ENCODE measurements around the gene VPS35L.
"Not testable (repeated sequence)": the region's sequence is repeated elsewhere in the genome, so short reads cannot be mapped to it uniquely, and the experiment has no call there.

Gene VPS35L

DNA sequence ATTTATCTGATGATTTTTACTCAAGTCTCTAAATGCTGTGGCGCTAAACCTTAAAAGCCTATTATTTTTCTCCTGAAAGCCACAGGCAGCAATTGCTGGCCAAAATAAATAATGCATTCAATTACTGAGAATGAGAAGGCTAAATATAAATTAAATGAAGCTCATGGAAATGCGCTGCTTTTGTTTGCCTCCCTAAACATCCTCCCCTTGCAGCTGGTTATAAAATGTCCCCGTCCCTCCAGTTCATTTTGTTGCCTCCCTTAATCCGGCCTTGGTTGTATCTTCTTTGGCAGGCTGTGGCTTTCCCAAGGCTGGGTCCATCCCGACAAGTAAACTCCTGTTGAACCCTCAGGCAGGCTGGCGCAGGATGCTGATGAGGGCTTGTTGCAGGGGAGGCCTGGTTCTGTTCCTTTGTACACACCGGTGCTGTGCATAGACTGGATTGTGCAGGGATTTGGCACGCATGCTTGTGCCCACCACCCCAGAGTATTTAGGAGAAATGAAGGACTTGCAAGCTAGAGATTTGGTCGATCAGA is 99.8 kb downstream of the VPS35L start:
- no peak for DNase-seq

DNA sequence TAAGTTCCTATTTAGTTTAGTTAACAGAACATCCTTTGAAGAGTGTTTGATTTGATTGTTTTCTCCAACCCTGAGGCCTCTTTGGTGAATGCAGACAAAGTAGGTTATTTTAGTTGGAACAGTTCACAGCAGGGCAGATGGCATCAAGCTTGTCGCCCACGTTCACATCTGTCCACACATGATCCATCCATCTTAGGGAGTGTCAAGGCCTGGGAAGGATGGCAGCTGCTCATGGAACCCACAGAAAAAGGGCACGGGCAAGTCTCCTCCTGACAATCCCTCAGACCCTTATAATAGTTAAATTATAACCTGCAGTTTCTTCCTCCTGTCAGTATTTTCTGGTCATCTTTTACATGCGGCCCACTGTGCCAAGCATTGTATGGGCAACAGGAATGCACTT is 102.3 kb downstream of the VPS35L start:
- no peak for DNase-seq

DNA sequence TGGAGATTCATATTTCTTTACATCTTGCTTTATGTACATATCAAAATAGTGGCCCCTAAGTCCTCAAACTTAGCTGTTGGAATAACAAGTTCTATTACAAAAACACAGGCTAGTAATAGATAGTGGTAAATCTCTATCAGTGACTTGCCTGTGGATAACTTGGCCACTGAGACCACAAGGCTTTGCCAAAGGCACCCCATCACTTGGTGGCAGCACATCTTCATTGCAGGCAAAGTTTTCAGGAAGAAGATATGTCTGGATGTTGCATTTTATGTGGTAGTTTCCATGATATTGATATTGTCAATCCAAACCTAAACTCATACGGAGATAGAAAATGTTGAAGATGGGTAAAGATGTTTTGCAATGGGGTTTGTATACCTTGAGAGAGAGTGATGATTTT is 104.1 kb downstream of the VPS35L start:
- DNase-seq, result no peak

DNA sequence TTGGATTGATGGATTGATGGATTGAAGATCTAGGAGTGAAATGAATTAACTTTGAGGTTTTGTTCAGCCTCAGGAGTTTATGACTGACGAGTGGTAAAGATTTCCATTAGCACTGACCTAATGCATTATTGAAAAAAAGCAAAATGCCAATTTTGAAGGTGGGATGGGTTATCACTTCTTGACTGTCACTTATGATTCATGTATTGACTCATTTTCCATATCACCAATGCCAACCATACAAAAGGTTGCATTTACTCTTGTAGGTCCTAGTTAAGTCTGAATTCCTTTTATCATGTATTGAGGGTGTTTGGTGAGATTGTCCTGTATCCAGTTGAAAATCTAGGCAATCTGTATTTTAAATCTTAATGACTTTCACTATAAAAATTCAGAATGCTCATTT is 104.9 kb downstream of the VPS35L start:
- no peak for DNase-seq

DNA sequence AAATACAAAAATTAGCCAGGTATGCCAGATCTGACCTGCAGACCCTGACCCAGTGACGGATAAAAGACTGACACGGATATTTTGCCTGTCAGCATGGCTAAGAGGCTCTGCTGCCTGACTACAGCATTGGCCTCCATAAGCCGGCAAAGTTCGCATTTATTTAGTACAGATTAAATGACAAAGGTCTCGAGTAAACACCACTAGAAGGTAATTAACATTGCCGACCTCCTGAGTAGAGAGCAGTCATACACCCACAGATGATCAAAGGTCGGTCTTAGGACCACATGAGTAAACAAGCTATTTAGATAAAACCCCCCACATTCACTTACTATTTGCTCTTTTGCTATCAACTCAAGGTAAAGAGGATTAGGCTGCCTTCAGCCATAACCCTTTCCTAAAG is 106.8 kb downstream of the VPS35L start:
- no peak for DNase-seq

DNA sequence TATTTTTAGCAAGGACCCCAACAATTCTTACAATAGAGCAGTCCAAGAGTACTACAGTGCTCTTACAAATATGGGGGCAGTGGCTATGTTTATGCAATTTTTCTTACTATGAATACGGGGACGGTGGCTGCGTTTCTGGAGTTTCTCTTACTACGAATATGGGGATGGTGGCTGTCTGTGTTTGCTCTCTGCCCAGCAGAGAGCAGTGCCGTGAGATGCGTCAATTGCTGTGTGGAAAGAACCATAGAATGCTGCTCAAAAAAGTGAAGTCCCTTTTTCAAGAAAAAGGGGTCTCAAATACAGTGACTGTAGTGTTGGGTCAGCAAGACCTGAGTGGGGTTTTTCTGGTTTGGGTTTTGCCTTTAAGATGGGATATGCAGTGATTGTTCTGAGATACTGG is 108.7 kb downstream of the VPS35L start:
- no peak for DNase-seq

DNA sequence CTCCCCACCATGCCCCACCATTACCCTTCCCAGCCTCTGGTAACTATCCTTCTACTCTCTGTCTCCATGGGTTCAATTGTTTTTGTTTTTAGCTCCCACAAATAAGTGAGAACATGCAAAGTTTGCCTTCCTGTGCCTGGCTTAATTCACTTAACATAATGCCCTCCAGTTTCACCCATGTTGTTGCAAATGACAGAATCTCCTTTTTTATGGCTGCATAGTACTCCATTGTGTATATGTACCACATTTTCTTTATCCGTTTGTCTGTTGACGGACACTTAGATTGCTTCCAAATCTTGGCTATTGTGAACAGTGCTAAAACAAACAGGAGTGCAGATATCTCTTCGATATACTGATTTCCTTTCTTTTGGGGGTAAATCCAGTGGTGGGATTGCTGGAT is 109.8 kb downstream of the VPS35L start:
- not testable (repeated sequence) for DNase-seq

DNA sequence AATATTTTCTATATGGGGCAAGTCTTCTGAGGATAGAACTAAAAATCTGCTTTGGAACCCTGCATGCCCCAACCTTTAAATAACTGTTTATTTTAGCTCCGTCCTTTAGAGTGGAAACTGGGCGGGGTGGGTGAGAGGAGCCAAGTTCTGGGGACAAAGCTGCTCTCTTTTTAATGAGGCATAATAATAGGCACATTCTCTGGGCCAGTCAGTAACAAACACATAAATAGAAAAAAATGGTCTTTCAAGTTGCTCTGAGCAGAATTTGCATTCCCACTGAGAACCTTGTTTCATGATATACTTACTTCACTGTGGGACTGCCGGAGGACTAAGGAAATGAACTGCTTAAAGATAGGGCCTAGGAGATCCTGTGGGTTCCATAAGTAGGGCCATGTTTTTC is 111.0 kb downstream of the VPS35L start:
- DNase-seq, result no peak

DNA sequence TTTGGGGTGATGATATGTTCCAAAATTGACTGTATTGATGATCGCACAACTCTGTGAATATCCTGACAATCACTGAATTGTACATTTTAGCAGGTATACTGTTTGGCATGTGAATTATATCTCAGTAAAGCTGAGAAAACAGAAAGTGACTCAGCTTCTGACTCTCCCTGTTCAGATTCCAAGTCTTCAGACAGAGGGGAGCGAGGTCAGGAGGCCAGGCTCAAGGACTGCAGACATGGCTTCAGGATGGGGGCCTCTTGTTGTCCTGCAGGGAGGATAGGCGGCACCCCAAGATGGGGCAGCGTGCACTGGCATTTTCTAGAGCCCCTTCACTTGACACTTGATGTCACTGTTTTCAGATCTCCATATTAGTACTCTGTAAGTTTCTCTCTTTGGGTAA is 116.9 kb downstream of the VPS35L start:
- no peak for DNase-seq

DNA sequence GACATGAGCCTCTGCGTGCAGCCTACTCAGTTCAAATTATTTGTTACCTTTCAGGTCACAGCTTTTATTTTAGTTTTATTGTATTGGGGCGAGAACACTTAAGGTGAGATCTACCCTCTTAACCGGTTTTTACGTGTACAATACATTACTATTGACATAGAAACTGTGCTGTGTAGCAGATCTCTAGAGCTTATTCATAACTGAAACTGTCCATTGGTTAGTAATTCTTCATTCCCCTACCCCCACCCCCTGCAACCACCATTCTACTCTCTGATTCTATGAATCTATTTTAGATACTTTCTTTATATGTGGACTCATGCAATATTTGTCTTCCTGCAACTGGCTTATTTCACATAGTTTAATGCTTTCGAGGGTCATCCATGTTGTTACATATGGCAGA is 119.0 kb downstream of the VPS35L start:
- DNase-seq, result no peak

DNA sequence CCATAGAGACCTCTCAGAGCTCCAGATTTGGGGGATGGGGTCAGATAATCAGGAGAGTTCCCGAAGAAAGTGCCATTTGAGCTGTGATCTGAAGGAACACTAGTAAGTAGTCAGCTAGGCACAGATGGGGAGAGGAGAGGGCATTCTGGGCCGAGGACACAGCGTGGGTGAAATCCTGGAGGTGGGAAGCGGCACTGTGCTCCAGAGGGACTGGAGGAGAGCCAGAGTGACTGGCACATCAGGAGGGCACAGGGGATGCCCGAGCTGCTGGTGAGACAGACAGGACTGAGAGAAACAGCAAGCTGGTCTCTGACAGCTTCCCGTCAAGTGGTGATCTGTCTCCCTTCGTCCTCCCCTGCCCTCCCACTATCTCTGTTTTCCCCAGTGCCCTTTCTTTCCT is 121.9 kb downstream of the VPS35L start:
- no peak for DNase-seq

DNA sequence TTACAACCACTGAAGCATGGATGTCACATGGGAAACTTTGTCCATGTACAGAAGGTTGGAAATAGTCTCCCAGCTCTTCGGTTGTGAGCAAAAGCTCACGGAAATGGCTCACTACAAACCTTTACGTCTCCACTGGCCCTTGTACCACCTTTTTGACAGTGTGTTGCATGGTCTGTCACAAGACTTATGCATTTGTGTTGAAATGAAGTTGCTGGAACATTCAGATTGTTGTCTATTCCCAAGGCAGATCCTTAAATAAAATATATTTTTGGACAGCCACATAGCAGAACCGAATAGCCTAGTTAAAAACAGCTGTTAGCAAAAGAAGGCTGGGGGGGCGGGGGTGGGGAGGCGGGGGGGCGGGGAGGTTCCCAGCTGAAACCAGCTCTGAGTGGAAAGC is 123.3 kb downstream of the VPS35L start:
- no peak for DNase-seq

DNA sequence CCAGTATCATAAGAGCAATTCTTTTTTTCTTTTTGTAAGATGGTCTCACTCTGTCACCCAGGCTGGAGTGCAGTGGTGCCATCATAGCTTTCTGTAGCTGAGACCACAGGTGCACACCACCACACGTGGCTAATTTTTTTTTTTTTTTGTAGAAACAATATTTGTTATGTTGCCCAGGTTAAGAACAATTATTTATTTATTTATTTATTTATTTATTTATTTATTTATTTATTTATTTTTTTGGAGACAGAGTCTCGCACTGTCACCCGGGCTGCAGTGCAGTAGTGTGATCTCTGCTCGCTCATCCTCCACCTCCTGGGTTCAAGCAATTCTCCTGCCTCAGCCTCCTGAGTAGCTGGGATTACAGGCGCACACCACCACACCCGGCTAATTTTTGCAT is 123.8 kb downstream of the VPS35L start:
- DNase-seq, result not testable (repeated sequence)

DNA sequence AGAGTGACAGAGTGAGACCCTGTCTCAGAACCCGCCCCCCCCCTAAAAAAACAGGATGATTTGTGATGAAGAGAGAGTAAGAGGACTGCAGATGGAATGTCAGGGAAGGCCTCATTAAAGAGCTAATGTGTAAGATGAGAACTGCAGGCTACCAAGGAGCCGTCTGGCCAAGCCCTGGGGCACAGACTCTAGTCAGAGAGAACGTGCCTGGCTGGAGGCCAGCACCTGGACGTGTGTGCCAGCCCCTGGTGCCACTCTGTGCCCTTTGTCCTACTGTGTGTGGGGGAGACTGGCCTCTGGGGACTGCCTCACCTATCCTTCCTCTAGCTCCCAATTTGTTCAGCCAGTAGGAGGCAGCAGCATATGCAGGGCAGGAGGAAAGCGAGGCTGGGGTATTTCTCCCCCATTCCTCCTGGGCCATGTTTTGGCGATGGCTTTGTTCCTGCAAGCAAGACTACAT is 125.4 kb downstream of the VPS35L start:
- DNase-seq, result no peak

DNA sequence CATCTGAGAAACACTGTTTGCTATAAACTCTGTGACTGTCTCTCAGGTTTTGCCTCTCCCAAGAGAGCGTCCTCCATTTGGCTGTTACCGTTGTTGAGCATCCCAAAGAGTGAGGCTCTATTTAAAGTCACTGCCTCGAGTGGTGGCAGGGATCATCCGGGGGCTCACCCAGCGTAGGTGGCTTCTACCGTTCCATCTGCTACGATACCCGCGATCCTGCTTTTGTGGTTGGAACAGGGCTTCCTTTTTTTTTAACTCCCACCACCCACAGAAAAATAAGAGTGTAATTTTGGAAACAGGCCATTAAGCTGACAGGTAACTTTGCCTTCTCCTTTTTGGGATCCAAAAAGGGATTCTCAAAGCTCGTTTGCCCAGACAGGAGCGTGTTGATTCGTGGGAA is 126.1 kb downstream of the VPS35L start:
- DNase-seq, result no peak

DNA sequence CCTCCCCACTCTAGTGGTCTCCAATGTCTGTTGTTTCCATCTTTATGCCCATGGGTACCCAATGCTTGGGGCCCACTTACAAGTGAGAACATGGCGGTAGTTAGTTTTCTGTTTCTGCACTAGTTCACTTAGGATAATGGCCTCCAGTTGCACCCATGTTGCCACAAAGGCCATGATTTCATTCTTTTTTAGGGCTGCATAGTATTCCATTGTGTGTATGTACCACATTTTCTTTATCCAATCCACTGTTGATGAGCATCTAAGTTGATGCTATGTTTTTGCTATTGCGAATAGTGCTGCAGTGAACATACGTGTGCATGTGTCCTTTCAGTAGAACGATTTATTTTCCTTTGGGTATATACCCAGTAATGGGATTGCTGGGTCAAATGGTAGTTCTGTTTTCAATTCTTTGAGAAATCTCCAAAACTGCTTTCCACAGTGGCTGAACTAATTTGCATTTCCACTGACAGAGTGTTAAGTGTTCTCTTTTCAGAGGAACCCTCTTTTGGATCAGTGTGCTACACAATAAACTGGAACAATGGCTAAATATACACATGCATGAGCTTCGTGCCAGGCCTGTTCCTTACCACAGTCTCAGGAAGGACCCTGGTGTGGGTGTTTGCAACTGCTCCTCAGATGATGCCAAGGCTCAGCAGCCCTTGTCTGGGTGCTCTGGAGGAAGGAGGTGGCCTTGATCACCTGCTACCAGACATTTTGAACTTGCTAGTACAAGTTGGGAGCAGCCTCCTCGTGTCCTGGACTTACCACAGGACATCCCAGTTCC is 128.1 kb downstream of the VPS35L start:
- no peak for DNase-seq

DNA sequence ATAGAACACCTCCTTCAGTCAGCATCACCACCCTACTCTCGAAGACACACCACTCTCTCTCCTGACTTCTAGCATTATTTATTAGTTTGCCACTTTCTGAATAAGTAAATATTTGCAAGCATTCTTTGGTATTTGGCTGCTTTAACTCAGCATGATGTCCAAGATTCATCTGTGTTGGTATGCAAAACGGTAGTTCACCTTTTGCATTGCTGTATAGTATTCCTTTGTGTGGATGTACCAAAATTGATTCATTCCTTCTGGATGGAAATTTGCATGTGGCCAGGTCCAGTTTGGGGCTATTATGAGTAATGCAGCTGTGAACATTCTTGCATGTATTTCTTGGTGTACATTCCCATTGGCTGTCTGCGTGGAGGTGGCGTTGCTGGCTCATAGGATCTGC is 129.7 kb downstream of the VPS35L start:
- no peak for DNase-seq

DNA sequence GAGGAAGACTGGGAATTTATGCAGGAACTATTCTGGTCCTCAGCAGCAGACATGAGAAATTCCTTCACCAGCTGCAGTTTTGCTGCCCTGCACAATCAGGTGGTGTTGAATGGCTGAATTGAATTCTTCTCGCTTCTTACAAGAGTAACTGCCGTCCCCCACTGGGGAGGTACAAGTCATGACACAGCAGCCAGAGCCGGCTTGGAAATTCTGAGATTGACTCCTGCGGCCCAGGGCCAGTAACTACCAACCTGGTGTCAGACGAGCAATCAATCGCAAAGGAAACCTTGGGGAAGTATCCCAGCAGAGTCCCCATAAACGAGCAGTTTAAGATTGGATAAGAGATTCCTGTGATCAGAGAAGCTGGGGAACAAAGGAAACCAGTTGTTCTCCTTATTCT is 131.8 kb downstream of the VPS35L start:
- no peak for DNase-seq

DNA sequence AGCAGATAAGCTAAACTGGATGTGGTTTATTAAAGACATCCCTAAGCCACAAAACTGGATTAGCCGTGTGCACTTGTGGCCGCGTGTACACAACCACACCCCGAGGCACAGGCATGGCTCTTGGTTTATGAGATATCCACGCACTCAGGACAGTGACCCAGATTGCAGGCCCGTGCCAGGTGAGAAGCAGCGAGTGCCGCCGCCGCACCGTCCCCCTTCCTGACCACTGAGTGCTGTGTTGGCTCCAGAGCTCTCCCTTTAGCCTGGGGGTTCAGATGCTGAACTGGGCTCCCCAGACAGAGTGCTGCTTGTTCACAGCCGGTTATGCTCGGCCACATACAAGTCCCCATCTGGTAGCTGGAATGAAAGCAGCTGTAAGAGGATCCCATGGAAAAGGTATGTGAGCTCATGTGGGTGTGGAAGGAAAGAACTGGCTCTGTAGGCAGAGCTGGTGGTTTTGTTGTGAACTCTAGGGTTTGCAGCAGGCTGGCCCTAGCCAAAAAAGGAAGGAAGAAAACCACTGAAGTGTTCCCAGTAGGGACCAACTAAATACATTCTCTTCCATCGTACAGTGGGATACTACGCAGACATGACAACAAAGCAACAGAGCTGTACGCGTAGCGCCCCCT is 133.0 kb downstream of the VPS35L start:
- no peak for DNase-seq

DNA sequence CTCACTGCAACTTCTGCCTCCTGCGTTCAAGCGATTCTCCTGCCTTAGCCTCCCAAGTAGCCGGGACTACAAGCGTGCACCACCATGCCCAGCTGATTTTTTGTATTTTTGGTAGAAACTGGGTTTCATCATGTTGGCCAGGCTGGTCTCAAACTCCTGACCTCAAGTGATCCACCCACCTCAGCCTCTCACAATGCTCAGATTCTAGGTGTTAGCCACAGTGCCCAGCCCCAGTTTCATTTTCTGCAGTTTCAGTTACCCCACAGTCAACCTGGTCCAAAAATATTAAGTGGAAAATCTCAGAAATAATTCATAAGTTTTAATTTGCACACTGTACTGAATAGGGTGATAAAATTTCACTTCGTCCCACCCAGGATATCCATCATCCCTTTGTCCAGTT is 133.8 kb downstream of the VPS35L start:
- no peak for DNase-seq

DNA sequence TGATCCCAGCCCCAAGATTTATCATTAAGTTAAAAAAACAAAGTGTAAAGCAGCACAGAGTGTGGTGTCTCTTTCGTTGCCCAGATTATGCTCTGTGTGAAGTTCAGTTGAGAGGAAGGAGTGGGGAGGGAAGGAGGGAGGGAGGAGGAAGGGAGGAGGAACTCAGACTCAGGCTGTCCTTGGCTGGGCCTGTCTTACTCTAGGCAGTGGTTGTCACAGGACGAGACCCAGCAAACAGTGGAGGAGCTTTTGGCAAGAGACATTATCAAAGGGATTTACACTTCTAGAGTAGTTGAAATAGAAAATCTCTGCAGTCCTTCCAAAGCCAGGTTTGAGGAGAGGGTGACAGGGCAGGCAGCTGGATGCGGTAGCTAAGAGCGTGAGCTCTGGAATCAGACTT is 134.7 kb downstream of the VPS35L start:
- DNase-seq, result no peak

DNA sequence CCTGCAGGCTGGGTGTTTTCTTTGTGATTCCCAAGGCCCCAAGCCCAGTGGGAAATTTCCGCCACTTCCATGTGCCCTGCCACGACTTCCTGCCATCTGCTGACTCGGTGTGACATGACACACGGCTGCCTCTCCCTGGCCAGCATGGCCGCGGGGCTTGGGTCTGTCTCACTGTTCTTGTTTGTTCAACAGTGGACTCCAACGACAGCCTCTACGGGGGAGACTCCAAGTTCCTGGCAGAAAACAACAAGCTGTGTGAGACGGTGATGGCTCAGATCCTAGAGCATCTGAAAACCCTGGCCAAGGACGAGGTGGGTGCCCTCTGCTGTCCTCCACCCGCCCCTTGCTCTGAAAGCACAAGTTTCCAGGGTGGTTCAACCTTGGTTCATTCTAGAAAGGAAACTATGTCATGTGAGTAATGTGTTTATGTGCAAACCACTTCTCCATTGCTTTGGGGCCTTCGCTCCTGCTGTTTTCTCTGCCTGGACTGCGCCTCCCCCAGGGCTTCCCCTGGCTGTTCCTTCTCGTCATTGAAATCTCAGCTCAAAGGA is 135.7 kb downstream of the VPS35L start:
- DNase-seq, result no peak

DNA sequence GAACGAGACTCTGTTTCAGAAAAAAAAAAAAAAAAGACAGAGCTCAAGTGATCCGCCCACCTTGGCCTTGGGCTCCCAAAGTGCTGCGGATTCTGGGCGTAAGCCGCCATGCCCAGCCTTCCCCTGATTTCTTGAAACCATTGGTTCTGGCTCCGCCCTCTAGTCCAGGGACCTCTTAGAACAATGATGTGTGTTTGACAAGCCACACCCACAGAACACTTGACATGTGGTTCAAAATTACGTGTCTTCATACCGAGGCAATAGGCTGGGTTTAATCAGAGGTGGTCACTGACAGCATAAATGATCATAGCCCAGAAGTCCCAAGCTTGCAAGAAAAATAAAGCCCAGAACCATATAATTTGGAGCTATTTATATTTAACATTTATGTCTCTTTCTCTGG is 139.5 kb downstream of the VPS35L start:
- no peak for DNase-seq

DNA sequence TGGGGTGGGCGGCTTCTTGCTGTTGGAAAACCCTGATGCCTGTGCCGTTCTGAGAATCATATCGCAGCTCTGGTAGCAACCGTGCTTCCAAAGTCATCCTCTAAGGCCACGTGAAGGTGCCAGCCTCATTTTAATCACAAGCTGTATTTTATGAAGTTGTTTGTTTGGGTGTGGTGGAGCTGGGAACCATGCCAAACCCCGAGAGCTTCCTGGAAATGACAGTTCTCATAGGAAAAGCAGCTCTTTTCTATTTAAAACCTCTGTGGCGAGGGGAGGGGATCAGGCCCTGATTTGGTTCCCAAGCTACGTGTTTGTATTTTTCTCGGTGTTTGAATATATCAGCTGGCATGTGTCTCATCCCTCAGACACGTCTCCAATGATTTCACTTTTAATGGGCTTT is 140.8 kb downstream of the VPS35L start:
- peak; percentile 90 for DNase-seq

Measured in fibroblast of skin of right quadriceps (primary cell).